NT2/D1 (cell line): ENCODE results near the gene TUBA8.

ENCODE experiments used
- SUZ12 ChIP-seq: IDR thresholded peaks from 2 replicates; pipeline ENCODE4 v1.6.1; 2011; ENCODE audit not compliant: insufficient read length, insufficient read depth; ENCODE audit errors: extremely low read depth
- YY1 ChIP-seq: IDR thresholded peaks from 2 replicates; pipeline ENCODE4 v1.6.1; 2011; ENCODE audit not compliant: insufficient read length, insufficient read depth
- ZNF274 ChIP-seq: IDR thresholded peaks from 2 replicates; pipeline ENCODE4 v1.6.1; 2011; ENCODE audit warnings: mild to moderate bottlenecking, low read depth, low read length

DNA sequence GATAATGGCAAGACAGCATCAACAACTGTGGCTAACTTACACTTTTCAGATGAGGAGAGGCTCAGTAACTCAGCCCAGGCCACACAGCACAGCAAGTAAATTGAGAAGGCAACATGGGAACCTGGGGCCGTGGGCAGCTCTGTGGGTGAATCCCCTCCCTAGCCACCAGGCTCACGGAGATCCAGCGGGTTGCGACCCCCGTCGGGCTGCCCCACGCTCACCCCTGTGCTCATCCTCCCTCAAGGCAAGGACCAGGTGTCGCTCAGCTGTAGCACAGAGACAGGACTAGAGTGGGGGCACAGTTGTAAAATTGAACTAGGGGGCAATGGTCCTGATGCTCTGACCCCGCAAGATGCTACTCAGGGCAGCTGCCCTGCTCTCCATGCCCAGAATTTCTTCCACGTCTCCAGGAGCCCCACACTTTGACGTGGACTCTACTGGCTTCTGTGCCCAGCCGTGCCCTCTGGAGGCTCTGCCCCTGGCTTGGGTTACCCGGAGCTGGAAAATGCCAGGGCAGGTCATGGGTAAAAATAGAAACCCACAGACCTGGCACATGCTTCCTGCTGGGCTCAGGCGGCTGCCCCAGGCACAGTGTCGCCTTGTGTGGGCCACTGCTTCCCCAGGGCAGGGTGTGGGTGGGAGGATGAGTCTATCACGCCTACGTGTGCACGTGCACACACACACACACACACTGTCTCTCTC is 9.0 kb downstream of the TUBA8 start:
- TF ChIP-seq SUZ12 (no peak), ZNF274 (no peak), YY1 (no peak)
